Upper lobe of right lung (tissue), 1 donor: ENCODE measurements around the gene CCDC83. TPM values are rescaled to one million over a fixed set of nuclear protein-coding genes. Genes with fewer than 3 reads are reported as not detected.

Experiments used
- ATAC-seq: fragments of 200-7000 bp; cut with Tn5 transposase; one replicate; pipeline ENCODE4 v1.9.1; 2020; ENCODE audit warnings: mild to moderate bottlenecking, moderate library complexity
- DNase-seq: peaks from one replicate; pipeline ENCODE4 v3.0.0-alpha.2; 2020
- H3K27ac ChIP-seq: fragments of 200-600 bp; one replicate; pipeline ENCODE4 v1.8.0; 2022
- H3K27me3 ChIP-seq: fragments of 200-600 bp; one replicate; pipeline ENCODE4 v1.8.0; 2022; ENCODE audit warnings: mild to moderate bottlenecking
- H3K36me3 ChIP-seq: fragments of 200-600 bp; one replicate; pipeline ENCODE4 v1.8.0; 2022
- H3K4me1 ChIP-seq: fragments of 200-600 bp; one replicate; pipeline ENCODE4 v1.8.0; 2022
- H3K4me3 ChIP-seq: fragments of 200-600 bp; one replicate; pipeline ENCODE4 v1.8.0; 2022; ENCODE audit warnings: mild to moderate bottlenecking
- H3K9me3 ChIP-seq: fragments of 200-600 bp; one replicate; pipeline ENCODE4 v1.8.0; 2022
- CTCF ChIP-seq: fragments of 200-600 bp; IDR thresholded peaks from one replicate; pipeline ENCODE4 v1.8.0; 2022; ENCODE audit warnings: antibody characterized with exemption
- intact Hi-C: fragments of 100-400 bp; cut with DNase I; formaldehyde crosslinking; loops from one replicate; pipeline ENCODE4 v1.11.0; 2022
- total RNA-seq: library from RNA; stranded (reverse); fragmentation: NEBNext Ultra II Directional; extraction: Animal tissue kit (Norgen Biotek cat#: 25700); gene quantifications from one replicate; pipeline ENCODE4 v1.2.1, GENCODE V29; 2021
- donor health status: DM: no; HTN: yes; CAD: no; lungs with severe emphysema.

CCDC83 gene
- total RNA-seq, 1 donor from 2014 or later = not detected

GRCh38 chr11:85945788-85946187, 90.6 kb downstream of the CCDC83 start:
- Histone ChIP-seq H3K27ac (no peak overlapping the region), H3K4me3 (no peak overlapping the region), H3K9me3 (no peaks in the 10 kb centered on the region), H3K36me3 (no peaks in the 10 kb centered on the region), H3K4me1 (peaks cover 25% of the 10 kb centered on the region), H3K27me3 (no peaks in the 10 kb centered on the region)
- TF ChIP-seq CTCF = no peak
- peak; percentile 42 for ATAC-seq
- no peak for DNase-seq
- intact Hi-C loops = loop anchor here (10.0 kb wide), 1 partner anchor 269 kb away; no protein-coding TSS in a partner anchor

- no peaks in the 10 kb centered on the region for H3K27me3 ChIP-seq
- no peak overlapping the region for H3K4me3 ChIP-seq
- no peak overlapping the region for H3K27ac ChIP-seq
- H3K4me1 ChIP-seq = peaks cover 25% of the 10 kb centered on the region
- no peak for DNase-seq
- no peaks in the 10 kb centered on the region for H3K9me3 ChIP-seq
- ATAC-seq = no peak
- TF ChIP-seq CTCF = no peak
- intact Hi-C loops = loop anchor here (10.0 kb wide), 1 partner anchor 269 kb away; no protein-coding TSS in a partner anchor
- H3K36me3 ChIP-seq = no peaks in the 10 kb centered on the region
These were observed 91.0 kb downstream of the CCDC83 start for GRCh38 chr11:85946221-85946620.

GRCh38 chr11:85947431-85948272, 92.5 kb downstream of the CCDC83 start:
- H3K4me1 ChIP-seq = peaks cover 25% of the 10 kb centered on the region
- no peaks in the 10 kb centered on the region for H3K36me3 ChIP-seq
- H3K27ac ChIP-seq = peak overlapping the region; percentile 56
- TF ChIP-seq CTCF = no peak
- peak; percentile 69 for ATAC-seq
- H3K27me3 ChIP-seq = no peaks in the 10 kb centered on the region
- intact Hi-C loops = loop anchor here (10.0 kb wide), 1 partner anchor 267 kb away; no protein-coding TSS in a partner anchor
- H3K4me3 ChIP-seq = no peak overlapping the region
- no peaks in the 10 kb centered on the region for H3K9me3 ChIP-seq
- no peak for DNase-seq

GRCh38 chr11:85948884-85949283, 93.7 kb downstream of the CCDC83 start:
- peak; percentile 59 for ATAC-seq
- intact Hi-C loops = loop anchor here (10.0 kb wide), 1 partner anchor 266 kb away; no protein-coding TSS in a partner anchor
- H3K4me1 ChIP-seq = peaks cover 25% of the 10 kb centered on the region
- no peaks in the 10 kb centered on the region for H3K27me3 ChIP-seq
- DNase-seq = no peak
- no peaks in the 10 kb centered on the region for H3K36me3 ChIP-seq
- no peak overlapping the region for H3K27ac ChIP-seq
- H3K9me3 ChIP-seq = no peaks in the 10 kb centered on the region
- TF ChIP-seq CTCF = no peak
- H3K4me3 ChIP-seq = no peak overlapping the region

GRCh38 chr11:85949798-85950197, 94.6 kb downstream of the CCDC83 start:
- Histone ChIP-seq H3K36me3 (no peaks in the 10 kb centered on the region), H3K9me3 (no peaks in the 10 kb centered on the region), H3K4me1 (peaks cover 25% of the 10 kb centered on the region), H3K27me3 (no peaks in the 10 kb centered on the region), H3K4me3 (no peak overlapping the region), H3K27ac (no peak overlapping the region)
- no peak for DNase-seq
- ATAC-seq = no peak
- TF ChIP-seq CTCF = no peak
- intact Hi-C loops = loop anchor here (10.0 kb wide), 1 partner anchor 265 kb away; no protein-coding TSS in a partner anchor
